SHP77 treated with DMSO at 0.1 percent for 48 hours (cell line): Measurements from ENCODE around the gene NT5DC4.

Experiments
- DNase-seq: peaks from one replicate; lab custom pipeline; 2025; lab: John Stamatoyannopoulos, UW

The NT5DC4 gene

GRCh38 chr2:112784199-112785189, 63.7 kb downstream of the NT5DC4 start, which contains the start of gene IL1A:
IL1A (minus strand) TSS chr2:112784493; CDS start chr2:112783770, 723 bp downstream.
- DNase-seq = no peak

DNA sequence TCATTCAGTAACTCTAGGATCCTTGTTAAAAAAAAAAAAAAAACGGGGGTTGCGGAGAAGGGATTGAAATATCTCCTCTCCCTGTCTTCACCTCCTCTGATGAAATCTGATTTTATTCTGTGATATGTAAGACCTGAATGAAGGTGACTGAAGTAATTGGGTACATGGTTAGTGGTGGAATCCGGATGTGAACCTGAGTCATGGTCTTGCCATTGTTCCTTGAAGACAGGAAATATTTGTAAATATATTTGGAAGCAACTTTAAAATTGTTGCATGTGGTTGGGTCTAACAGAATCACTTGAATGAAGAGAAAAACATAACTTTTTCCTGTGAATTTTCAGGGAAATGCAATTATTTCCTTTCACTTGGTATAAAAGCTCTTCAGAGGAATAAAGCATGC, 66.5 kb downstream of the NT5DC4 start:
- no peak for DNase-seq

GRCh38 chr2:112787729-112788393, 67.0 kb downstream of the NT5DC4 start:
- DNase-seq = no peak

DNA sequence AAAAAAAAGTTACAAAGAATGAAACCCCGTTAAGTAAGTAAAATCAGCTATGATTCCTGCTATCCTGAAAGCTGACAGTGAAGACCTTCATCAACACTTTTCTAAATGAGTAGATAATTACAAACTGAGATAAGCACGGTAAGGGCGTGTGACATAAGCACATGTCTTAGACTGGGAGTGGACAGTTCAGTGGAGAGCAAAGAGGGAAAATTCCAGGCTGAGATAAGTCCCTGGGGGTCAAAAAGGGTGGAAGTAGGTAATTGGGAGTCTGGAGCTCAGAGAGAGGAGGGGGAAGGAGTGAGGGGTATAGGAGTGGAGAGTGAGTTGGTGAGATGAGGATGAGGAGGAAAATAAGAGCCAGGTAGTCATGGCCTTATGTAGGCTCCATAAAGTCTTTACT, 67.8 kb downstream of the NT5DC4 start:
- no peak for DNase-seq
